Esophagus squamous epithelium (tissue), 5 donors: ENCODE data around the gene S100A8. TPM values are rescaled to one million over a fixed set of nuclear protein-coding genes. Genes with fewer than 3 reads are reported as not detected.

Experiments used
- DNase-seq: peaks from one replicate; lab custom pipeline; 2025; lab: John Stamatoyannopoulos, UW
- H3K27ac ChIP-seq, 4 donors: fragments of 200-600 bp; sonication (generic); one replicate each; pipeline ENCODE4 v1.5.1; 2016 to 2019; ENCODE audit warnings: mild to moderate bottlenecking in 1 of 4
- H3K27me3 ChIP-seq, 4 donors: fragments of 200-600 bp; sonication (generic); 1 replicate in 3 of 4; 2 replicates in 1 of 4; pipeline versions ENCODE4 v1.5.1 to v1.6.0; 2017 to 2021; ENCODE audit warnings: antibody characterized with exemption in 1 of 4
- H3K36me3 ChIP-seq, 3 donors: fragments of 200-600 bp; sonication (generic); one replicate each; pipeline ENCODE4 v1.5.1; 2016 to 2019
- H3K4me1 ChIP-seq, 3 donors: fragments of 200-600 bp; sonication (generic); one replicate each; pipeline ENCODE4 v1.5.1; 2017 to 2019
- H3K4me3 ChIP-seq, 4 donors: fragments of 200-600 bp; sonication (generic); 1 replicate in 3 of 4; 2 replicates in 1 of 4; pipeline ENCODE4 v1.5.1; 2016 to 2019; ENCODE audit warnings: mild to moderate bottlenecking in 2 of 4, moderate library complexity in 1 of 4
- H3K9me3 ChIP-seq, 3 donors: fragments of 200-600 bp; sonication (generic); one replicate each; pipeline ENCODE4 v1.5.1; 2016 to 2019
- CTCF ChIP-seq, 6 experiments: fragments of 450-650 bp in 4 of 6; fragments of 200-600 bp in 2 of 6; sonication (generic) in 2 of 6; IDR thresholded peaks; one replicate each; pipeline ENCODE4 v1.5.1; 2016 to 2019; ENCODE audit warnings: antibody characterized with exemption in 6 of 6, mild to moderate bottlenecking in 4 of 6, moderate library complexity in 4 of 6
- POLR2A ChIP-seq, 4 donors: fragments of 450-650 bp; IDR thresholded peaks; one replicate each; pipeline ENCODE4 v1.6.1; 2017; ENCODE audit warnings: antibody characterized with exemption in 4 of 4, mild to moderate bottlenecking in 4 of 4, moderate library complexity in 3 of 4
- WGBS, 2 donors: methylation state at CpG; one replicate each; pipeline ENCODE4 v1.1.5; 2018; 5-methylcytosine and 5-hydroxymethylcytosine counted together
- intact Hi-C: fragments of 100-400 bp; cut with DNase I; formaldehyde crosslinking; loops from one replicate; pipeline ENCODE4 v1.15.0; 2022
- total RNA-seq, 4 donors: library from RNA; depleted of rRNA; stranded (reverse); fragments of >200 nt; gene quantifications; one replicate each; pipeline ENCODE4 v1.1.0, GENCODE V29; 2016
- donor health status: DM: yes; HTN: yes; CAD: no.

The S100A8 gene
- total RNA-seq, 4 donors from 2014 or later, result 4,308 to 17,245 (median 15,998) TPM

- TF ChIP-seq CTCF (IDR thresholded peaks at IDR 0.05) (no peak), POLR2A (IDR thresholded peaks at IDR 0.05) (no peak)
- Histone ChIP-seq H3K4me1 (peaks cover 18 to 56% (median 21%) of the 10 kb centered on the region in 3 donors), H3K4me3 (no peak overlapping the region), H3K27me3 (no peaks in the 10 kb centered on the region), H3K36me3 (no peaks in the 10 kb centered on the region), H3K9me3 (peaks cover 0 to 18% (median 0%) of the 10 kb centered on the region in 3 donors), H3K27ac (peak overlapping the region; percentile 65 to 90 (median 82))
- intact Hi-C loops, result no loop called here
- no peak for DNase-seq
- 32 to 48% methylated on average over 3 to 4 of the region's 4 CpGs for WGBS, 2 donors
Observed at GRCh38 chr1:153384958-153385580, 5.8 kb downstream of the S100A8 start.

- Histone ChIP-seq H3K27ac (no peak overlapping the region), H3K4me1 (peaks cover 13 to 62% (median 22%) of the 10 kb centered on the region in 3 donors), H3K9me3 (peaks cover 0 to 18% (median 0%) of the 10 kb centered on the region in 3 donors), H3K36me3 (no peaks in the 10 kb centered on the region), H3K27me3 (peaks cover 0 to under 1% (median 0%) of the 10 kb centered on the region in 4 donors), H3K4me3 (no peak overlapping the region)
- WGBS, 2 donors, result 95 to 96% methylated on average over 13 to 20 of the region's 23 CpGs
- intact Hi-C loops, result no loop called here
- no peak for TF ChIP-seq CTCF (IDR thresholded peaks at IDR 0.05)
- TF ChIP-seq POLR2A (IDR thresholded peaks at IDR 0.05), result no peak
- no peak for DNase-seq
Observed at GRCh38 chr1:153380711-153381110, 10.2 kb downstream of the S100A8 start.

- WGBS, 2 donors, result 70 to 75% methylated on average over 7 to 10 of the region's 10 CpGs
- no peak for TF ChIP-seq CTCF (IDR thresholded peaks at IDR 0.05)
- TF ChIP-seq POLR2A (IDR thresholded peaks at IDR 0.05), result no peak
- intact Hi-C loops, result no loop called here
- DNase-seq, result no peak
- H3K27ac ChIP-seq, result peak overlapping the region in 2 of 4 donors; percentile 8 to 35
- no peak overlapping the region for H3K4me3 ChIP-seq
- peaks cover 0 to 3% (median 0%) of the 10 kb centered on the region in 4 donors for H3K27me3 ChIP-seq
- H3K36me3 ChIP-seq, result no peaks in the 10 kb centered on the region
- peaks cover 15 to 62% (median 23%) of the 10 kb centered on the region in 3 donors for H3K4me1 ChIP-seq
- H3K9me3 ChIP-seq, result peaks cover 0 to 18% (median 0%) of the 10 kb centered on the region in 3 donors
Observed at GRCh38 chr1:153379591-153379990, 11.3 kb downstream of the S100A8 start.

GRCh38 chr1:153375511-153375910, 15.4 kb downstream of the S100A8 start, which contains the start of gene S100A12:
TSS of gene S100A12 (minus strand) at chr1:153375621. CDS start at chr1:153374592, 1,029 bp downstream.
- Histone ChIP-seq H3K27ac (peak within 1 kb of the TSS; percentile 62 to 85 (median 78)), H3K27me3 (peaks cover 0 to 3% (median 0%) of the 10 kb centered on the region in 4 donors), H3K4me1 (peaks cover 18 to 84% (median 24%) of the 10 kb centered on the region in 3 donors), H3K9me3 (peaks cover 0 to under 1% (median 0%) of the 10 kb centered on the region in 3 donors), H3K4me3 (no peak within 1 kb of the TSS), H3K36me3 (no peaks in the 10 kb centered on the region)
- TF ChIP-seq POLR2A (IDR thresholded peaks at IDR 0.05) (peak in 1 of 4 donors; percentile 13), CTCF (IDR thresholded peaks at IDR 0.05) (no peak)
- intact Hi-C loops, result no loop called here
- DNase-seq, result no peak
- 55 to 60% methylated on average over 1 of the region's 1 CpG for WGBS, 2 donors

GRCh38 chr1:153374071-153374470, 16.8 kb downstream of the S100A8 start:
- TF ChIP-seq CTCF (IDR thresholded peaks at IDR 0.05) (no peak), POLR2A (IDR thresholded peaks at IDR 0.05) (no peak)
- WGBS, 2 donors, result 58 to 70% methylated on average over 2 of the region's 2 CpGs
- Histone ChIP-seq H3K27ac (peak overlapping the region; percentile 61 to 85 (median 70)), H3K9me3 (no peaks in the 10 kb centered on the region), H3K4me1 (peaks cover 18 to 94% (median 32%) of the 10 kb centered on the region in 3 donors), H3K4me3 (no peak overlapping the region), H3K36me3 (no peaks in the 10 kb centered on the region), H3K27me3 (peaks cover 0 to 3% (median 0%) of the 10 kb centered on the region in 4 donors)
- intact Hi-C loops, result no loop called here
- no peak for DNase-seq
